HUES6 (cell line): ENCODE measurements around the gene MAGOH.
A peak's percentile ranks its signal among the peaks of the same experiment; 100 is the strongest.
"Not testable (repeated sequence)": the region's sequence is repeated elsewhere in the genome, so short reads cannot be mapped to it uniquely, and the experiment has no call there.

Experiments used
- H3K27ac ChIP-seq: 2 replicates; pipeline ENCODE4 v1.7.0; 2013; ENCODE audit warnings: low read depth, mild to moderate bottlenecking, low read length, inconsistent platforms
- H3K27me3 ChIP-seq: 2 replicates; pipeline ENCODE4 v1.6.1; 2013; ENCODE audit warnings: low read length; ENCODE audit not compliant: control insufficient read depth, insufficient read depth
- H3K36me3 ChIP-seq: 2 replicates; pipeline ENCODE4 v1.6.1; 2013; ENCODE audit warnings: low read length; ENCODE audit not compliant: control insufficient read depth, insufficient read depth
- H3K4me1 ChIP-seq: 2 replicates; pipeline ENCODE4 v1.6.1; 2013; ENCODE audit warnings: low read length; ENCODE audit not compliant: control insufficient read depth, insufficient read depth
- H3K4me3 ChIP-seq: 2 replicates; pipeline ENCODE4 v1.5.1; 2013; ENCODE audit warnings: low read depth, low read length
- H3K9ac ChIP-seq: one replicate; pipeline ENCODE4 v1.6.1; 2013; ENCODE audit warnings: mild to moderate bottlenecking, low read length
- H3K9me3 ChIP-seq: 2 replicates; pipeline ENCODE4 v1.6.1; 2013; ENCODE audit warnings: low read depth, low read length; ENCODE audit not compliant: control insufficient read depth, insufficient read depth

MAGOH gene

GRCh38 chr1:53238197-53239155, at the start of gene MAGOH:
Gene MAGOH (minus strand): TSS chr1:53238518. CDS start chr1:53238448, 70 bp downstream.
- H3K4me3 ChIP-seq: peak within 1 kb of the TSS; percentile 97
- H3K36me3 ChIP-seq: peaks cover 31% of the 10 kb centered on the region
- 0 out of 2 replicates have a peak, but pooled peaks cover 3% of the 10 kb centered on the region for H3K4me1 ChIP-seq
- H3K9ac ChIP-seq: peak within 1 kb of the TSS; percentile 96
- no peaks in the 10 kb centered on the region for H3K9me3 ChIP-seq
- no peaks in the 10 kb centered on the region for H3K27me3 ChIP-seq
- H3K27ac ChIP-seq: peak within 1 kb of the TSS; percentile 73; the same call in 1 of the 2 replicates

GRCh38 chr1:53286955-53287354, 48.6 kb upstream of the MAGOH start:
- peaks cover 85% of the 10 kb centered on the region for H3K36me3 ChIP-seq
- H3K4me3 ChIP-seq: no peak overlapping the region
- peaks cover 34% of the 10 kb centered on the region for H3K4me1 ChIP-seq
- no peak overlapping the region for H3K27ac ChIP-seq
- no peaks in the 10 kb centered on the region for H3K27me3 ChIP-seq
- H3K9me3 ChIP-seq: no peaks in the 10 kb centered on the region
- H3K9ac ChIP-seq: no peak overlapping the region

- peaks cover 85% of the 10 kb centered on the region for H3K36me3 ChIP-seq
- H3K27me3 ChIP-seq: no peaks in the 10 kb centered on the region
- no peaks in the 10 kb centered on the region for H3K9me3 ChIP-seq
- no peak overlapping the region for H3K4me3 ChIP-seq
- H3K27ac ChIP-seq: no peak overlapping the region
- H3K9ac ChIP-seq: no peak overlapping the region
- peaks cover 34% of the 10 kb centered on the region for H3K4me1 ChIP-seq
These were observed 47.8 kb upstream of the MAGOH start for GRCh38 chr1:53285969-53286760.

- H3K9me3 ChIP-seq: no peaks in the 10 kb centered on the region
- H3K27ac ChIP-seq: no peak overlapping the region
- peaks cover 86% of the 10 kb centered on the region for H3K36me3 ChIP-seq
These were observed 47.2 kb upstream of the MAGOH start for GRCh38 chr1:53285546-53285945.

GRCh38 chr1:53284224-53285020, 46.1 kb upstream of the MAGOH start:
- H3K9me3 ChIP-seq: no peaks in the 10 kb centered on the region
- peaks cover 86% of the 10 kb centered on the region for H3K36me3 ChIP-seq
- no peak overlapping the region for H3K4me3 ChIP-seq
- H3K27ac ChIP-seq: no peak overlapping the region
- no peaks in the 10 kb centered on the region for H3K27me3 ChIP-seq
- no peak overlapping the region for H3K9ac ChIP-seq
- peaks cover 29% of the 10 kb centered on the region for H3K4me1 ChIP-seq

More at GRCh38 chr1:53285546-53285945, 47.2 kb upstream of the MAGOH start:
- Histone ChIP-seq H3K27me3 (no peaks in the 10 kb centered on the region), H3K4me1 (peaks cover 34% of the 10 kb centered on the region), H3K9ac (no peak overlapping the region), H3K4me3 (no peak overlapping the region)

GRCh38 chr1:53283156-53283555, 44.8 kb upstream of the MAGOH start:
- H3K27ac ChIP-seq, H3K4me3 ChIP-seq, H3K27me3 ChIP-seq, H3K9me3 ChIP-seq, H3K9ac ChIP-seq: not testable (repeated sequence)
- peaks cover 16% of the 10 kb centered on the region for H3K4me1 ChIP-seq
- H3K36me3 ChIP-seq: peaks cover 79% of the 10 kb centered on the region

GRCh38 chr1:53281133-53281532, 42.8 kb upstream of the MAGOH start:
- H3K9me3 ChIP-seq: no peaks in the 10 kb centered on the region
- H3K36me3 ChIP-seq: peaks cover 77% of the 10 kb centered on the region
- H3K27me3 ChIP-seq: no peaks in the 10 kb centered on the region
- H3K9ac ChIP-seq: no peak overlapping the region
- no peak overlapping the region for H3K27ac ChIP-seq
- no peak overlapping the region for H3K4me3 ChIP-seq
- H3K4me1 ChIP-seq: no peaks in the 10 kb centered on the region; the same call in 1 of the 2 replicates

- Histone ChIP-seq H3K9me3 (no peaks in the 10 kb centered on the region), H3K27me3 (no peaks in the 10 kb centered on the region), H3K27ac (no peak overlapping the region), H3K9ac (no peak overlapping the region), H3K4me3 (no peak overlapping the region), H3K36me3 (peaks cover 77% of the 10 kb centered on the region), H3K4me1 (no peaks in the 10 kb centered on the region)
These were observed 42.2 kb upstream of the MAGOH start for GRCh38 chr1:53280496-53280895.

- no peak overlapping the region for H3K27ac ChIP-seq
- peaks cover 77% of the 10 kb centered on the region for H3K36me3 ChIP-seq
- no peaks in the 10 kb centered on the region for H3K9me3 ChIP-seq
- no peaks in the 10 kb centered on the region for H3K27me3 ChIP-seq
- no peaks in the 10 kb centered on the region for H3K4me1 ChIP-seq
- no peak overlapping the region for H3K9ac ChIP-seq
- H3K4me3 ChIP-seq: no peak overlapping the region
These were observed 41.2 kb upstream of the MAGOH start for GRCh38 chr1:53279296-53280200.

GRCh38 chr1:53278298-53278725, 40.0 kb upstream of the MAGOH start:
- Histone ChIP-seq H3K9ac (no peak overlapping the region), H3K27ac (no peak overlapping the region), H3K36me3 (peaks cover 85% of the 10 kb centered on the region), H3K4me1 (no peaks in the 10 kb centered on the region), H3K9me3 (no peaks in the 10 kb centered on the region), H3K27me3 (no peaks in the 10 kb centered on the region), H3K4me3 (no peak overlapping the region)
